GM12872 (cell line): ENCODE data around the gene BCR.

Experiments
- CTCF ChIP-seq: IDR thresholded peaks from 3 replicates; pipeline ENCODE4 v1.5.1; 2011; ENCODE audit warnings: low read depth, mild to moderate bottlenecking, low read length, moderate library complexity; ENCODE audit not compliant: insufficient read depth

BCR gene

DNA sequence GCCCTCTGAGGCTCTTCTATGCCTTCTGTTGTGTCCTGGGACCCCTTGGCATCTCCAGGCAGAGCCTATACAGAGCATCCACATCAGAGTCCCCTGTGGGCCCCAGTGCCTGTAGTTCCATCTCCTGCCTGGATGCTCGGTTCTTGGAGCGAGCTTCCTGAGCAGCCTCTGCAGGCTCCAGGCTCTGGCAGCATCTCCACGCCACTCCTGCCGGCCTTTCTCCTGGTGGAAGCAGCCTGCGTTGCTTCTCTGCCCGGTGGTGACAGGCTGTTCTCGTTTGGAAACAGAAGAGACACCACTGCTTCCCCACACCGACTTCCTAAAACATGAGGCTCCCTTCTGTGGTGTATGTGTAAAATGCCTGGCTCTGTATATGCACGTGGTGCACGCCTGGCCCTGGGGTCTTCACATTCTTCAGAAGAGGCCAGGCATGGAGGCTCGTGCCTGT lies 52.8 kb downstream of the BCR start:
- TF ChIP-seq CTCF, result no peak

GRCh38 chr22:23233752-23234408 lies 53.6 kb downstream of the BCR start:
- no peak for TF ChIP-seq CTCF

GRCh38 chr22:23234409-23235161 lies 54.3 kb downstream of the BCR start:
- no peak for TF ChIP-seq CTCF

GRCh38 chr22:23235425-23235824 lies 55.1 kb downstream of the BCR start:
- TF ChIP-seq CTCF, result no peak

DNA sequence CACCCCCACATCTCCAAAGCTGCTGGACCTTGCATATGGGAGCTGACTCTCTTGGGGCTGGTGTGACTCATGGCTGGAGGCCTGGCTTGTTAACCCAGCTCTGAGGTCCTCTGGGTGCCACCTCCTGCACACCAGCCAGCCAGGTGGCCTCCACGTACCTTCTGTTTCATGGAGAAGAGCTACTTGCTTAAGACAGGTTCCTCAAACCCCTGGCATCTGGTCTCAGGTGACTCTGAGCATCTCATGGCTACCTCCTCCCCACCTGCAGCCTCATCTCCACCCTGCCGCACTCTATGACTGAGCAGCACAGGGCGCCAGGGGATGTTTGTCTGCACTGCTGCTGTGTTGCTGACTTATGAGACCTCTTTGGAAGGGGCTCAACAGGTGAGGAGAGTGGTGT lies 55.7 kb downstream of the BCR start:
- TF ChIP-seq CTCF, result no peak

GRCh38 chr22:23236440-23237184 lies 56.3 kb downstream of the BCR start:
- TF ChIP-seq CTCF, result no peak

- no peak for TF ChIP-seq CTCF
Observed at GRCh38 chr22:23237201-23237798, 57.0 kb downstream of the BCR start.
